Smooth muscle cell (in vitro differentiated cells): ENCODE results near the gene PRDM12. TPM values are rescaled to one million over a fixed set of nuclear protein-coding genes. Genes with fewer than 3 reads are reported as not detected.

ENCODE experiments used
- DNase-seq: peaks from one replicate; lab custom pipeline; 2025; ENCODE audit not compliant: unreplicated experiment; lab: John Stamatoyannopoulos, UW
- H2AFZ ChIP-seq: fragments of 200-600 bp; sonication (generic); 2 replicates; pipeline ENCODE4 v1.6.0; 2016; ENCODE audit warnings: antibody characterized with exemption, low read depth, mild to moderate bottlenecking
- H3F3A ChIP-seq: fragments of 200-600 bp; sonication (generic); 2 replicates; pipeline ENCODE4 v1.6.0; 2017; ENCODE audit warnings: antibody characterized with exemption, low read depth
- H3K27ac ChIP-seq: fragments of 200-600 bp; sonication (generic); 2 replicates; pipeline ENCODE4 v1.5.1; 2016; ENCODE audit warnings: low read depth, mild to moderate bottlenecking
- H3K27me3 ChIP-seq: fragments of 200-600 bp; sonication (generic); 2 replicates; pipeline ENCODE4 v1.6.1; 2016; ENCODE audit warnings: low read depth, mild to moderate bottlenecking
- H3K36me3 ChIP-seq: fragments of 200-600 bp; sonication (generic); 2 replicates; pipeline ENCODE4 v1.5.1; 2016; ENCODE audit warnings: low read depth
- H3K4me1 ChIP-seq: fragments of 200-600 bp; sonication (generic); 2 replicates; pipeline ENCODE4 v1.5.1; 2016; ENCODE audit warnings: low read depth
- H3K4me2 ChIP-seq: fragments of 200-600 bp; sonication (generic); 2 replicates; pipeline ENCODE4 v1.6.0; 2016; ENCODE audit warnings: mild to moderate bottlenecking
- H3K4me3 ChIP-seq: fragments of 200-600 bp; sonication (generic); 2 replicates; pipeline ENCODE4 v1.5.1; 2016; ENCODE audit warnings: mild to moderate bottlenecking
- H3K79me2 ChIP-seq: fragments of 200-600 bp; sonication (generic); 2 replicates; pipeline ENCODE4 v1.6.0; 2016; ENCODE audit warnings: low read depth, mild to moderate bottlenecking
- H3K9ac ChIP-seq: fragments of 200-600 bp; sonication (generic); 2 replicates; pipeline ENCODE4 v1.6.0; 2016; ENCODE audit warnings: low read depth
- H3K9me3 ChIP-seq: fragments of 200-600 bp; sonication (generic); replicated peaks from 2 replicates; pipeline ENCODE4 v1.5.1; 2016; ENCODE audit warnings: low read depth
- H4K20me1 ChIP-seq: fragments of 200-600 bp; sonication (generic); 2 replicates; pipeline ENCODE4 v1.6.0; 2016; ENCODE audit warnings: low read depth
- CTCF ChIP-seq: fragments of 200-600 bp; sonication (generic); IDR thresholded peaks from 2 replicates; pipeline ENCODE4 v1.5.1; 2017; ENCODE audit warnings: borderline replicate concordance, mild to moderate bottlenecking, antibody characterized with exemption; ENCODE audit not compliant: insufficient read depth, poor library complexity, severe bottlenecking
- WGBS: methylation state at CpG from one replicate; pipeline ENCODE4 v1.1.7; 2016; ENCODE audit warnings: low lambda C conversion rate; 5-methylcytosine and 5-hydroxymethylcytosine counted together
- polyA plus RNA-seq: library from polyadenylated mRNA; unstranded; fragments of >200 nt; fragmentation: Nextera tagmentation; extraction: Ambion mirVana; gene quantifications from 2 replicates; pipeline ENCODE4 v1.2.1, GENCODE V29; 2016
- total RNA-seq: library from RNA; depleted of rRNA; stranded (reverse); fragments of >200 nt; gene quantifications from 2 replicates; pipeline ENCODE4 v1.2.3, GENCODE V29; 2014

PRDM12 gene
- total and polyA plus RNA-seq, 2 experiments from 2014 or later, result not detected

GRCh38 chr9:130631331-130632080 lies 32.9 kb upstream of the PRDM12 start:
- Histone ChIP-seq H3K4me3 (no peak overlapping the region), H3K79me2 (no peaks in the 10 kb centered on the region), H2AFZ (no peak overlapping the region), H4K20me1 (peaks cover 19% of the 10 kb centered on the region), H3K27ac (no peak overlapping the region), H3K9ac (no peak overlapping the region), H3K4me2 (no peak overlapping the region), H3K27me3 (no peaks in the 10 kb centered on the region), H3K4me1 (no peaks in the 10 kb centered on the region), H3K36me3 (no peaks in the 10 kb centered on the region), H3K9me3 (no peaks in the 10 kb centered on the region), H3F3A (no peaks in the 10 kb centered on the region)
- no peak for TF ChIP-seq CTCF
- DNase-seq, result no peak
- 97% methylated on average over 22 of the region's 22 CpGs for WGBS

GRCh38 chr9:130632081-130632710 lies 32.2 kb upstream of the PRDM12 start:
- Histone ChIP-seq H3K9me3 (no peaks in the 10 kb centered on the region), H3K9ac (no peak overlapping the region), H3K4me3 (no peak overlapping the region), H4K20me1 (peaks cover 19% of the 10 kb centered on the region), H3K27me3 (no peaks in the 10 kb centered on the region), H3K4me1 (no peaks in the 10 kb centered on the region), H3K27ac (no peak overlapping the region), H3F3A (no peaks in the 10 kb centered on the region), H3K36me3 (peaks cover 4% of the 10 kb centered on the region), H3K79me2 (no peaks in the 10 kb centered on the region), H2AFZ (no peak overlapping the region), H3K4me2 (no peak overlapping the region)
- DNase-seq, result no peak
- TF ChIP-seq CTCF, result no peak
- 91% methylated on average over 11 of the region's 13 CpGs for WGBS

GRCh38 chr9:130632841-130633240 lies 31.6 kb upstream of the PRDM12 start:
- Histone ChIP-seq H4K20me1 (peaks cover 13% of the 10 kb centered on the region), H3K27me3 (no peaks in the 10 kb centered on the region), H3K4me3 (no peak overlapping the region), H3K4me1 (no peaks in the 10 kb centered on the region), H3K36me3 (peaks cover 7% of the 10 kb centered on the region), H3K9me3 (no peaks in the 10 kb centered on the region), H3K4me2 (no peak overlapping the region), H2AFZ (no peak overlapping the region), H3K9ac (no peak overlapping the region), H3K27ac (no peak overlapping the region), H3F3A (no peaks in the 10 kb centered on the region), H3K79me2 (no peaks in the 10 kb centered on the region)
- TF ChIP-seq CTCF, result no peak
- DNase-seq, result no peak
- WGBS, result 96% methylated on average over 7 of the region's 7 CpGs
